HepG2 (cell line): ENCODE measurements around the gene RFC1. TPM values are rescaled to one million over a fixed set of nuclear protein-coding genes. Genes with fewer than 3 reads are reported as not detected.

Source experiments
- ARNTL ChIP-seq: sonication (generic); formaldehyde crosslinking; IDR thresholded peaks from 2 replicates; pipeline ENCODE4 v1.4.0; 2020; ENCODE audit warnings: mild to moderate bottlenecking, missing genetic modification reagents
- EED ChIP-seq: sonication (generic); formaldehyde crosslinking; IDR thresholded peaks from 2 replicates; pipeline ENCODE4 v1.5.0; 2020; ENCODE audit warnings: mild to moderate bottlenecking, missing genetic modification reagents
- ELF3 ChIP-seq: IDR thresholded peaks from 2 replicates; pipeline ENCODE4 v1.6.1; 2016; ENCODE audit warnings: missing genetic modification reagents, missing compliant biosample characterization
- FLYWCH1 ChIP-seq: sonication (generic); formaldehyde crosslinking; IDR thresholded peaks from 2 replicates; pipeline ENCODE4 v1.8.1; 2023; ENCODE audit warnings: mild to moderate bottlenecking, missing genetic modification reagents
- JUN ChIP-seq: sonication (generic); formaldehyde crosslinking; IDR thresholded peaks from 2 replicates; pipeline ENCODE4 v1.4.0; 2020; ENCODE audit warnings: mild to moderate bottlenecking, missing genetic modification reagents
- MAFK ChIP-seq, 2 experiments: IDR thresholded peaks in 1 of 2; conservative IDR thresholded peaks in 1 of 2; 2 replicates each; pipeline ENCODE4 v1.6.1; 2011; ENCODE audit warnings: improper control_type of control experiment in 2 of 2, low read length in 2 of 2
- MIER2 ChIP-seq: IDR thresholded peaks from 2 replicates; pipeline ENCODE4 v1.6.1; 2016; ENCODE audit warnings: missing biosample characterization, missing genetic modification reagents
- POLR2AphosphoS2 ChIP-seq: IDR thresholded peaks from 2 replicates; pipeline ENCODE4 v1.6.1; 2011; ENCODE audit warnings: low read depth, low read length, improper control_type of control experiment
- REL ChIP-seq: sonication (generic); formaldehyde crosslinking; conservative IDR thresholded peaks from 2 replicates; pipeline ENCODE4 v1.8.0; 2022; ENCODE audit warnings: mild to moderate bottlenecking, missing genetic modification reagents, moderate library complexity
- SAFB2 ChIP-seq: sonication (generic); formaldehyde crosslinking; IDR thresholded peaks from 2 replicates; pipeline ENCODE4 v1.5.1; 2020; ENCODE audit warnings: missing genetic modification reagents, low read depth, mild to moderate bottlenecking, borderline replicate concordance
- TBX3 ChIP-seq: fragments of 450-650 bp; IDR thresholded peaks from 2 replicates; pipeline ENCODE4 v1.6.1; 2017; ENCODE audit warnings: antibody characterized with exemption, mild to moderate bottlenecking, inconsistent platforms, borderline replicate concordance
- ZBTB39 ChIP-seq: sonication (generic); formaldehyde crosslinking; IDR thresholded peaks from 2 replicates; pipeline ENCODE4 v1.5.0; 2020; ENCODE audit warnings: missing genetic modification reagents
- ZEB1 ChIP-seq: IDR thresholded peaks from 2 replicates; pipeline ENCODE4 v1.6.1; 2012; ENCODE audit warnings: mild to moderate bottlenecking, low read depth, inconsistent platforms; ENCODE audit not compliant: insufficient replicate concordance
- ZFP62 ChIP-seq: sonication (generic); formaldehyde crosslinking; IDR thresholded peaks from 2 replicates; pipeline ENCODE4 v1.4.0; 2020; ENCODE audit warnings: missing genetic modification reagents
- ZNF160 ChIP-seq: sonication (generic); formaldehyde crosslinking; IDR thresholded peaks from 2 replicates; pipeline ENCODE4 v1.8.0; 2022; ENCODE audit warnings: mild to moderate bottlenecking, inconsistent platforms, missing genetic modification reagents
- ZNF367 ChIP-seq: sonication (generic); formaldehyde crosslinking; IDR thresholded peaks from 2 replicates; pipeline ENCODE4 v1.4.0; 2020; ENCODE audit warnings: missing genetic modification reagents, borderline replicate concordance
- ZNF382 ChIP-seq: sonication (generic); formaldehyde crosslinking; IDR thresholded peaks from 2 replicates; pipeline ENCODE4 v1.5.0; 2020; ENCODE audit warnings: missing genetic modification reagents, mild to moderate bottlenecking, borderline replicate concordance
- ZNF383 ChIP-seq: sonication (generic); formaldehyde crosslinking; IDR thresholded peaks from 2 replicates; pipeline ENCODE4 v1.4.0; 2020; ENCODE audit warnings: missing genetic modification reagents, mild to moderate bottlenecking, borderline replicate concordance
- ZNF460 ChIP-seq: sonication (generic); formaldehyde crosslinking; IDR thresholded peaks from 2 replicates; pipeline ENCODE4 v1.5.1; 2020; ENCODE audit warnings: missing genetic modification reagents, mild to moderate bottlenecking, borderline replicate concordance
- ZNF598 ChIP-seq: sonication (generic); formaldehyde crosslinking; IDR thresholded peaks from 2 replicates; pipeline ENCODE4 v1.5.1; 2020; ENCODE audit warnings: mild to moderate bottlenecking, missing genetic modification reagents, borderline replicate concordance
- polyA plus RNA-seq, 8 experiments: library from polyadenylated mRNA; depleted of rRNA in 3 of 8; stranded (reverse) in 7 of 8; unstranded in 1 of 8; fragments of >200 nt; fragmentation: Illumina TruSeq in 4 of 8; extraction: Trizol in 4 of 8; gene quantifications; 2 replicates each; pipeline versions ENCODE4 v1.2.1 to v1.2.3, GENCODE V29; 2011 to 2016; ENCODE audit warnings: low read depth in 4 of 8, missing spikeins in 1 of 8, mixed read lengths in 1 of 8; ENCODE audit not compliant: insufficient read depth in 1 of 8
- total RNA-seq, 5 experiments: library from RNA; depleted of rRNA; stranded (reverse); fragments of >200 nt; fragmentation: Illumina TruSeq; extraction: Trizol; gene quantifications; 2 replicates each; pipeline ENCODE4 v1.2.3, GENCODE V29; 2016; ENCODE audit warnings: low read depth in 1 of 5
- TF ChIP-seq, protein P1 (sequence below): sonication (generic); formaldehyde crosslinking; conservative IDR thresholded peaks from 2 replicates; pipeline ENCODE4 v1.4.0; 2020; ENCODE audit warnings: missing genetic modification reagents
- TF ChIP-seq, protein P2 (sequence below), 2 experiments: IDR thresholded peaks; 2 replicates each; pipeline ENCODE4 v1.6.1; 2011 to 2012; ENCODE audit warnings: low read length in 2 of 2, borderline replicate concordance in 1 of 2, low read depth in 1 of 2, mild to moderate bottlenecking in 1 of 2, moderate library complexity in 1 of 2
- TF ChIP-seq, protein P3 (sequence below): sonication (generic); formaldehyde crosslinking; IDR thresholded peaks from 2 replicates; pipeline ENCODE4 v1.4.0; 2020; ENCODE audit warnings: mild to moderate bottlenecking, missing genetic modification reagents

The RFC1 gene
- total and polyA plus RNA-seq, 2 of the 13 experiments (the other 11 are each of a cell fraction or from before 2014, with no cell fraction given): 15.9 to 78.8 TPM

DNA sequence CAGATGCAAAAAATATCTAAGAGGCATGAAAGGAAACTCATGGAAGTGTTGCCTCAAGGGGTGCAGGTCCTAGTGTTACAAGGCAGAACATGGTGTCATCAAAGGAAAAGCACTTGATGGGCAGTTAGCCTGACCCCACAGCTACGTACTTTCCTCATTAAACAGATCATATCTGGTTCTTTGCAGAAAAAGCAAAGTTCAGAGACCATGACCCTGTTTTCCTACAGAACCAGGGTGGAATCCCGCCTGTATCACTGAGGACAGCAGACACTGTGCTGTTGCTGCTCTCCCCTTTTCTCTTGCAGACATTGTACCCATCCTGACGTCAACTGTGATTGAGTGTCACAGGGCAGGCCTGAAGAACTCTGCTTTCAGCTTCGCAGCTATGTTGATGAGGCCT is 91.7 kb downstream of the RFC1 start (continued):
- TF ChIP-seq ZNF382: no peak
- no peak for TF ChIP-seq TBX3
- TF ChIP-seq, protein P1, sequence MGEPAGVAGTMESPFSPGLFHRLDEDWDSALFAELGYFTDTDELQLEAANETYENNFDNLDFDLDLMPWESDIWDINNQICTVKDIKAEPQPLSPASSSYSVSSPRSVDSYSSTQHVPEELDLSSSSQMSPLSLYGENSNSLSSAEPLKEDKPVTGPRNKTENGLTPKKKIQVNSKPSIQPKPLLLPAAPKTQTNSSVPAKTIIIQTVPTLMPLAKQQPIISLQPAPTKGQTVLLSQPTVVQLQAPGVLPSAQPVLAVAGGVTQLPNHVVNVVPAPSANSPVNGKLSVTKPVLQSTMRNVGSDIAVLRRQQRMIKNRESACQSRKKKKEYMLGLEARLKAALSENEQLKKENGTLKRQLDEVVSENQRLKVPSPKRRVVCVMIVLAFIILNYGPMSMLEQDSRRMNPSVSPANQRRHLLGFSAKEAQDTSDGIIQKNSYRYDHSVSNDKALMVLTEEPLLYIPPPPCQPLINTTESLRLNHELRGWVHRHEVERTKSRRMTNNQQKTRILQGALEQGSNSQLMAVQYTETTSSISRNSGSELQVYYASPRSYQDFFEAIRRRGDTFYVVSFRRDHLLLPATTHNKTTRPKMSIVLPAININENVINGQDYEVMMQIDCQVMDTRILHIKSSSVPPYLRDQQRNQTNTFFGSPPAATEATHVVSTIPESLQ (CRISPR knock-in tag): no peak
- no peak for TF ChIP-seq ZFP62
- TF ChIP-seq, protein P2, sequence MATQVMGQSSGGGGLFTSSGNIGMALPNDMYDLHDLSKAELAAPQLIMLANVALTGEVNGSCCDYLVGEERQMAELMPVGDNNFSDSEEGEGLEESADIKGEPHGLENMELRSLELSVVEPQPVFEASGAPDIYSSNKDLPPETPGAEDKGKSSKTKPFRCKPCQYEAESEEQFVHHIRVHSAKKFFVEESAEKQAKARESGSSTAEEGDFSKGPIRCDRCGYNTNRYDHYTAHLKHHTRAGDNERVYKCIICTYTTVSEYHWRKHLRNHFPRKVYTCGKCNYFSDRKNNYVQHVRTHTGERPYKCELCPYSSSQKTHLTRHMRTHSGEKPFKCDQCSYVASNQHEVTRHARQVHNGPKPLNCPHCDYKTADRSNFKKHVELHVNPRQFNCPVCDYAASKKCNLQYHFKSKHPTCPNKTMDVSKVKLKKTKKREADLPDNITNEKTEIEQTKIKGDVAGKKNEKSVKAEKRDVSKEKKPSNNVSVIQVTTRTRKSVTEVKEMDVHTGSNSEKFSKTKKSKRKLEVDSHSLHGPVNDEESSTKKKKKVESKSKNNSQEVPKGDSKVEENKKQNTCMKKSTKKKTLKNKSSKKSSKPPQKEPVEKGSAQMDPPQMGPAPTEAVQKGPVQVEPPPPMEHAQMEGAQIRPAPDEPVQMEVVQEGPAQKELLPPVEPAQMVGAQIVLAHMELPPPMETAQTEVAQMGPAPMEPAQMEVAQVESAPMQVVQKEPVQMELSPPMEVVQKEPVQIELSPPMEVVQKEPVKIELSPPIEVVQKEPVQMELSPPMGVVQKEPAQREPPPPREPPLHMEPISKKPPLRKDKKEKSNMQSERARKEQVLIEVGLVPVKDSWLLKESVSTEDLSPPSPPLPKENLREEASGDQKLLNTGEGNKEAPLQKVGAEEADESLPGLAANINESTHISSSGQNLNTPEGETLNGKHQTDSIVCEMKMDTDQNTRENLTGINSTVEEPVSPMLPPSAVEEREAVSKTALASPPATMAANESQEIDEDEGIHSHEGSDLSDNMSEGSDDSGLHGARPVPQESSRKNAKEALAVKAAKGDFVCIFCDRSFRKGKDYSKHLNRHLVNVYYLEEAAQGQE (IDR thresholded peaks at IDR 0.05; ENCODE audit: borderline replicate concordance in 1 of 2, low read depth in 1 of 2, low read length in 2 of 2): no peak
- no peak for TF ChIP-seq ZNF598 (CRISPR knock-in tag)
- TF ChIP-seq ELF3 (CRISPR knock-in tag): no peak
- TF ChIP-seq MIER2 (CRISPR knock-in tag): no peak
- no peak for TF ChIP-seq ARNTL (CRISPR knock-in tag)
- peak; percentile 62; the same call in 1 of the 2 replicates for TF ChIP-seq JUN
- no peak for TF ChIP-seq ZNF367
- no peak for TF ChIP-seq MAFK (conservative IDR thresholded peaks at IDR 0.05 in 1 of 2, IDR thresholded peaks at IDR 0.05 in 1 of 2; ENCODE audit: low read length in 2 of 2)
- TF ChIP-seq, protein P3, sequence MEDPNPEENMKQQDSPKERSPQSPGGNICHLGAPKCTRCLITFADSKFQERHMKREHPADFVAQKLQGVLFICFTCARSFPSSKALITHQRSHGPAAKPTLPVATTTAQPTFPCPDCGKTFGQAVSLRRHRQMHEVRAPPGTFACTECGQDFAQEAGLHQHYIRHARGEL: no peak
- no peak for TF ChIP-seq ZEB1
- no peak for TF ChIP-seq POLR2AphosphoS2
- no peak for TF ChIP-seq ZNF160 (CRISPR knock-in tag)
- no peak for TF ChIP-seq FLYWCH1 (CRISPR knock-in tag)
- no peak for TF ChIP-seq ZBTB39 (CRISPR knock-in tag)
- TF ChIP-seq REL (CRISPR knock-in tag): no peak
- no peak for TF ChIP-seq EED (CRISPR knock-in tag)
- no peak for TF ChIP-seq SAFB2
- TF ChIP-seq ZNF383: no peak
- no peak for TF ChIP-seq ZNF460 (CRISPR knock-in tag)
